DMS53 treated with DMSO at 0.1 percent for 48 hours (cell line): ENCODE measurements around the gene WIF1.

Experiments
- DNase-seq: peaks from one replicate; lab custom pipeline; 2025; ENCODE audit not compliant: unreplicated experiment; lab: John Stamatoyannopoulos, UW

Gene WIF1, protein sequence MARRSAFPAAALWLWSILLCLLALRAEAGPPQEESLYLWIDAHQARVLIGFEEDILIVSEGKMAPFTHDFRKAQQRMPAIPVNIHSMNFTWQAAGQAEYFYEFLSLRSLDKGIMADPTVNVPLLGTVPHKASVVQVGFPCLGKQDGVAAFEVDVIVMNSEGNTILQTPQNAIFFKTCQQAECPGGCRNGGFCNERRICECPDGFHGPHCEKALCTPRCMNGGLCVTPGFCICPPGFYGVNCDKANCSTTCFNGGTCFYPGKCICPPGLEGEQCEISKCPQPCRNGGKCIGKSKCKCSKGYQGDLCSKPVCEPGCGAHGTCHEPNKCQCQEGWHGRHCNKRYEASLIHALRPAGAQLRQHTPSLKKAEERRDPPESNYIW

DNA sequence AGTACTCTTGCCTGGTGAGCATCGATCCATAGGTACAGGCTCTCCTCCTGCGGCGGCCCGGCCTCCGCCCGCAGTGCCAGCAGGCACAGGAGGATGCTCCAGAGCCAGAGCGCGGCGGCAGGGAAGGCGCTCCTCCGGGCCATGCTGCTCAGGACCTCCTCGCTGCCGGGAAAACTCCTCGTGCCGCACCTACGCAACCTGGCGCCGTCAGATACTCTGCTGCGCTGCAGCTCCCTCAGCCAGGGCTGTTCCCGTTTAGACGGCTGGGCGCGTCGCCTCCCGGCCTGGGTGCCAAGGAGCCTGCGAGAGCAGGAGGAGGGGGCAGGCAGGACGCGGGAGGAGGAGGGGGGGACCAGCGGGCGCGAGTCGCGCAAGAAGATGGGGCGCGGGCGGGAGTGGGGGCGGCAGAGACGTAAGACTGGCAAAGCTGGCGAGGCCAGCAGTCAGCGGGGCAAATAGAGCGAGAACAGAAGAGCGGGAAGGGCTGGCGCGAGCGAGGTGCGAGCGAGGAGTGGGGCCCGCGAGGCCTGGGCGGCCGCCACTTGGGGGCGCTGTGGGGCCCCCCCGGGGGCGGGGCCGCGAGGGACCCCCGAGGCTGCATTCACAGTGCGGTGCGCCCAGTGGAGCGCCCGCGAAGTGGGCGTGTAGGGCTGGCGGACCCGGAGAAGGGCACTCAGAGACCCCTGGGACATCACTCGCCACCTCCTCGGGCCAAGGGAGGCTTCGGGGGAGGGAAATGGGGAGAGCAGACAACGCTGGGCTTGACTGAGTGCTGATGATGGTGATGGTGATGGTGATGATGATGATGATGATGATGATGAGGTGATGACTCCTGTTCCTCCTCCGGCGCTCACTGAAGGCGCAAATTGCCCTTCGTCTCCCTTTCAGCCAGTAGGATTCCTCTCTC lies at the start of gene WIF1:
Gene WIF1, minus strand, starts transcription at position 257 of the 907 bp plus-strand sequence. Its CDS starts 114 bp downstream, at position 143.
- DNase-seq = peak; percentile 49

DNA sequence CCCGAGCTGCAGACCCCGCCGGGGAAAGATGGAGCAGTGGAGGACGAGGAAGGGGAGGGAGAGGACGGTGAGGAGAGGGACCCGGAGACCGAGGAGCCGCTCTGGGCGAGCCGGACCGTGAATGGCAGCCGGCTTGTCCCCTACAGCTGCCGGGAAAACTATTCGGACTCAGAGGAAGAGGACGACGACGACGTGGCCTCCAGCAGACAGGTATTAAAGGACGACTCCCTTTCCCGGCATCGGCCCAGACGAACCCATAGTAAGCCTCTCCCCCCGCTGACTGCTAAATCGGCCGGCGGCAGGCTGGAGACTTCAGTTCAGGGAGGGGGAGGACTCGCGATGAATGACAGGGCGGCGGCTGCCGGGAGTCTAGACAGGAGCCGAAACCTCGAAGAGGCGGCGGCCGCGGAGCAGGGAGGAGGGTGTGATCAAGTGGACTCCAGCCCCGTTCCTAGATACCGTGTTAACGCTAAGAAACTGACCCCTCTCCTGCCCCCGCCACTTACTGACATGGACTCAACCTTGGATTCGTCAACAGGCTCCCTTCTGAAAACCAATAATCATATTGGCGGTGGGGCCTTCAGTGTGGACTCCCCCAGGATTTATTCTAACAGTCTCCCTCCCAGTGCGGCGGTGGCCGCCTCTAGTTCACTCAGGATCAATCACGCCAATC lies 49.2 kb upstream of the WIF1 start:
- DNase-seq = peak; percentile 20

DNA sequence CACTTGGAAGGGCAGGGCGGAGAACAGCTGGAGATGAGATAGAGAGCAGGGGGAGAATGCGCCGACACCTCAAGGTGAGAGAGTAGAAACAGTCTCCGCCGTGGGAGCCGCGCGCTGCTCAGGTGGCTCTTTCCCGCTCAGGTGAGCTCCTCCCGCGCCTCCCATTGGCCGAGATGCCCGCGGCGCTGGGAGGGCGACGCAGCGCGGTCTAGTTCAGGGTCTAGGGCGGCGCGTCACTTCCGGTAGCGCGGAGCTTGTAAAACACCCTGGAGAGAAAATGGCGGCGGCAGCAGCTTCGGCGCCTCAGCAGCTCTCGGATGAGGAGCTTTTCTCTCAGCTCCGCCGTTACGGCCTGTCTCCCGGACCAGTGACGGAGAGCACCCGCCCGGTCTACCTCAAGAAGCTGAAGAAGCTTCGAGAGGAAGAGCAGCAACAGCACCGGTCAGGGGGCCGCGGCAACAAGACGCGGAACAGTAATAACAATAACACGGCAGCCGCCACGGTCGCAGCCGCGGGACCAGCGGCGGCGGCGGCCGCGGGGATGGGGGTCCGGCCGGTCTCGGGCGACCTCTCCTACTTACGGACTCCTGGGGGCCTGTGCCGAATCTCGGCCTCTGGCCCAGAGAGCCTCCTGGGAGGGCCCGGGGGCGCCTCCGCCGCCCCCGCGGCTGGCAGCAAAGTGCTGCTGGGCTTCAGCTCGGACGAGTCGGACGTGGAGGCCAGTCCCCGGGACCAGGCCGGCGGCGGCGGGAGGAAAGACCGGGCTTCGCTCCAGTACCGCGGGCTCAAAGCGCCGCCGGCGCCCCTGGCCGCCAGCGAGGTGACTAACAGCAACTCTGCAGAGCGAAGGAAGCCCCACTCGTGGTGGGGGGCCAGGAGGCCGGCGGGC lies 48.5 kb upstream of the WIF1 start, which contains the start of gene LEMD3:
Gene LEMD3, plus strand, starts transcription at position 264 of the 889 bp plus-strand sequence. Its CDS starts 14 bp downstream, at position 278.
- DNase-seq = peak; percentile 97

DNA sequence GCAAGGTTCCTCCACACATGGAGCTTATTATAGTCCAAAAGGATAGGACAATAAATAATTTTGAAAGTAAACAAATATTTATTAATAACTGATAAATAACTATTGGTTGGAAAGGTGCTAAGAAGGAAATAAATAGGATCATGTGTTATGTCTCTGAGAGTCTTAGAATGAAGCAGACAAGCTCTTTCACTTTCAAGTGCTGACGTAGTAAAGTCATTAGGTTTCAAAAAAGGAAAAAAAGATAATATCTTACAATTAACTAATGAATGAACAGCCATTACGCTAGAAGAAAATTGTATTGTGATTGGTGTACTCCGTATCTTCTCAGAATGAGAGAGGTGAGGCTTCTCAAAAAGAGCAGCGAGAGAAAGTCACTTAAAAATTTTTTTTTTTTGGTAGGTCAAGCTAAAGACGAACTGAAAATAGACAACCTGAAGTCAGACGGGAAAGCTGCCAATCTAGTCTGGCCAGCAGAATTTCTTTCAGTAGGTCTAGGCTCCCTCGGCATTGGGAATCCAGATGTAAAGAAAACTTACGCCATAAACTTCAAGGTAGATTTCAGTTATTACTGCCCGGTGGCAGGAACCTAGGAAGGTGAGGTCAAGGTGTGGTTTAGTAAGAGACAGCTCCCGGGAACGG lies 47.7 kb upstream of the WIF1 start:
- peak; percentile 76 for DNase-seq

DNA sequence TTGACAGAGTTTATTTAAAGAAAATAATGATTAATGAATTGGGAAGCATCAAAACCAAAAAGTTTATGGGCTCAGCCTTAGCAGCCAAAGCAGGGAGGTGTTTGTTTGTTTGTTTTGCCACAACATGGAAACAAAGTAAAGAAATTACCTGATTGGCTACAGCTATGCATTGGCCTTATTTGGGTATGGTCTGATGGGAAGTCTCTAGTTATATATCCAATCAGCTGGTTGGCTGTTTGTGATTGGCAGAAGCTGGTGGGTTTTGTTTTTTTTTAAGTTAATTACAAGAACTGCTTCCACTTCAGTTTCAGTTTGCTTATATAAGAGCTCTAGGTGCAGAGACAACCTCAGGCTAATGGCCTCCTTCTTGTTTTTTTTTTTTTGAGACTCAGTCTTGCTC lies 43.7 kb upstream of the WIF1 start:
- DNase-seq = no peak

DNA sequence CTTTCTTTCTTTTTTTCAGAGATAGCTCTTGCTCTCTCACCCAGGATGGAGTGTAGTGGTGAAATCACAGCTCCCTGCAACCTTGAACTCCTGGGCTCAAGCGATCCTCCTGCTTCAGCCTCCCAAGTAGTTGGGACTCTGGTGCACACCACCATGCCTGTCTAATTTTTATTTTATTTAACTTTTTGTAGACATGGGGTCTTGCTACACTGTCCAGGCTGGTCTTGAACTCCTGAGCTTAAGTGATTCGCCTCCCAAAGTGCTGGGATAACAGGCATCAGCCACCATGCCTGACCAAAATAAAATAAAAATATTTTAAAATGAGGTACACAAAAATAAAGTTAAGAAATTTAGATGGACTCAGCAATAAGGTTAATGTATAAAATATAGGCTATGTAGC lies 43.1 kb upstream of the WIF1 start:
- no peak for DNase-seq

DNA sequence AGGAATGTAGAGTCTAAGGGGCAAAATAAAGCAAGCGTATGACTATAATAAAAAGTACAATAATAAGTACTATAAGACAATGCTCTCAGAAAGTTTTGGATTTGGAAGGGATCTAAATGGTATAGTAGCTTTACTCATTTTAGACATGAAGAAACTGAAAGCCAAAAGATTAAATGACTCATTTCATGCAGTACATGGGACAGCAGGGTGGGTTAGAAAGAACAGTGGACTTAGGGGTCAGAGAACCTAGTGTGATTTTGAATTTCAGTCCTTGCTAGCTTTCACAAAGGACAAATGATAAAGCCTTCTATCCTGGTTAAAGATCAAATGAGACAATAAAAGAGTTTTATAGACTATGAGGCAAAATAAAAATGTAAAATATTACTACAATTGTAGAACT lies 41.5 kb upstream of the WIF1 start:
- no peak for DNase-seq

DNA sequence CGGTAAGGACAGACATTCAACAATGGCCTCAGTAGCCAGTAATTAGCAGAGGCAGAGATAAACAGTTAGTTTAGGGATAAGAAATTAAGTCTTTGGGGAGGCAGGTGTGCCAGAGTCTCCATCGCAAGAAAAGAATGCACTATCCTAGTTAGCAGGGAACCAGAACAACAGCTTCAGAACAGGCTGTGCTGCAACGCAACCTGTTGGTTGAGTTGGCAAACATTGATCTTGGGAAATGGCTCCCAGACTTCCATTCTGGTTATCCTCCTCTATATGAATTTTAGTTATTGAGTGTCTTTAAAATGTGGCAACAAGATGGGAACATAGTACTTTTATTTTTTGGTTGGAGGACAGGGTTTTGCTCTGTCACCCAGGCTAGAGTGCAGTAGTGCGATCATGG lies 36.0 kb upstream of the WIF1 start:
- no peak for DNase-seq

DNA sequence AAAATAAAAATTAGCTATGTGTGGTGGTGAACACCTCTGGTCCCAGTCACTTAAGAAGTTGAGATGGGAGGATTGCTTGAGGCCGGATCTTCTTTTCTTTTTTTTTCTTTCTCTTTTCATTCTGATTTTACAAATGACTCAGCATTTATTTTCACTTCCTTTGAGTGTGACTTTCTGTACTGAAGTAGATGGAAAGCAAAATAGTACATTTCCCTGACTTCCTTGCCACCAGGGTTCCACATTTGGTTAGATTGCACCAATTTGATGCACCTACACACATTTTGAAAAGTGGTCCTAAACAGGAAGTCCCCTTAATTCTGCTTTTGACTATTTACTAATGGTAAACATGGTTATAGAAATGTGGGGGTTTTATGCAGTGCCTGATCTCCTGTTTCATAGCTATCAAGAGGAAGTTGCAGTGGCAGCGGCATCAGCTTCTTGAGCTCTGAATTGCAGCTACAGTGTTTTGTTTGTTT lies 35.3 kb upstream of the WIF1 start:
- peak; percentile 13 for DNase-seq

DNA sequence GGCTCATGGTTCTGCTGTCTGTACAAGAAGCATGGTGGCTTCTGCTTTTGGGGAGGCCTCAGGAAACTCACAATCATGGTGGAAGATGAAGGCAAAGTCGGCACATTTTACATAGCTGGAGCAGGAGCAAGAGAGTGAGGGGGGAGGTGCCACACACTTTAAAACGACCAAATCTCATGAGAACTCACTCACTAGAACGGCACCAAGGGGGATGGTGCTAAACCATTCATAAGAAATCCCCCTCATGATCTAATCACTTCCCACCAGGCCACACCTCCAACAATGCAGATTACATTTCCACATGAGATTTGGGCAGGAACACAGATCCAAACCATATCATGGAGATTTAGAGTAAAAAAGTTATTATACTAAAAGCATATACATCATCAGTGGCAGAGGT lies 34.7 kb upstream of the WIF1 start:
- DNase-seq = no peak

DNA sequence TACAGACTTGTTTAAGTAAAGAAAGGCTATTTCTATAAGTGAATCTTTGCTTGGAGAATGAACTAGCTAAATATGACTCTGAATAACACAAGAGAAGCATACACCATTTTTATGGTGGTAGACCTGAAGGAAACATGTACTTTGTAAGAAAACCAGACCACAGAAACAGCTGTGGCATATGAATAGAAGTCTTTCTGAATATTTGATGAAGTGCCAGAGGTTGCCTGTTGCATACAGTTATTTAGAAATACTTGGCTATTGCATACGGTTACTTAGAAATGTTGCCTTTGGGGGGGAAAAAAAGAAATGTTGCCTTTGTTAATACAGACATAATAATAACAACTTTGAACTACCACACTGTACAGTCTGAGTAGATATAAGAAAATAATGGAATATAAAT lies 31.5 kb upstream of the WIF1 start:
- no peak for DNase-seq

DNA sequence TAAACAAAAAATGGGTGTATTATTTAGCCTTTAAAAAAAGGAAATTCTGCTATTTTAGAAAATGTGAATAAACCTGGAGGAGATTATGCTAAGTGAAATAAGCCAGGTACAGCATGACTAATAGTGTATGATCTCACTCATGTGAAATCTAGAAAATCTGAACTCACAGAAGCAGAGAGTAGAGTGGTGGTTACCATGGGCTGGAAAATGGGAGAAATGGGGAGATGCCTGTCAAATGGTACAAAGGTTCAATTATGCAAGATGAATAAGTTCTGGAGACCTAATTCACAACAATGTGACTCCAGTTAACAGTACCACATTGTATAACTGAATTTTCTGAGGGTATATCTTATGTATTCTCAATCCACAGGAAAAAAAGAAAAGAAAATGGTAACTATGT lies 30.9 kb upstream of the WIF1 start:
- DNase-seq = no peak

DNA sequence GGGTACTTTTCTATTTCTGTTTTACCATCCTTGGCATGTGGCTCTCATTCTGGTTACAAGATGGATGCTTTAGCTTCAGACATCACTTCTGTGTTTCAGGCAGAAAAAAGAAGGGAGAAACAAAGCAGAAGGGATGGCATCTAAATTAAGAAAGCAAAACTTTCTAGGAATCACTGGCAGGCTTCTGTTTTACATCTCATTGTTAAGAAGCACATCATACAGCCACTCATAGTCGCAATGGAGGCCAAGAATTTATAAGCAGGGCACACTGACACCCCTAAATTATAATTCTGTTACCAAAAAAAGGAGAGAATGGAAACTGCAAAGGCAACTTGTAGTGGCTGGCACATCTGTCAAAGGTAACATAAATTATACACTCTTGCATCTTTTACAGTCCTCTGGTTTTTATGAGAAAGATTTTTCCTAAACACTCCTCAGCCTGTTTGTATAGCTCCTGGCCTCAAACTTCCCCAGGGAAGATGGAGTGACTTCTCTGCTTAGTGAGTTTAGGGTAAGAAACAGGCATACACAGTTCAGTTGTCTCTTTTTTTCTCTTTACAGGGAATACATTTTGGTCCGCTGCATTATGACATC lies 26.3 kb upstream of the WIF1 start:
- no peak for DNase-seq

DNA sequence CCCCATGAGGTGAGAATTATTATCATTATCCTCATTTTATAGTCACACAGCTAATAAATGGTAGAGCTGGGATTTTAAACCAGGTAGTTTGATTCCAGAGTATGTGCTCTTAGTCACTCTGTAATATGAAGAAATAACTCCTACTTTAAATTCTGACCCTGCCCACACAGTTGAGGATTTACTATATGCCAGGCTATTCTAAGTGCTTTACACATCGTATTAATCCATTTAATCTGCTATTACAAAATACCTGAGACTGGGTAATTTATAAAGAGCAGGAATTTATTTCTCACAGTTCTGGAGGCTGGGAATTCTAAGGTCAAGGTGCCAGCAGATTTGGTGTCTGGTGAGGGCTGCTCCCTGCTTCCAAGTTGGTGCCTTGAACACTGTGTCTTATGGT lies 19.6 kb upstream of the WIF1 start:
- no peak for DNase-seq

DNA sequence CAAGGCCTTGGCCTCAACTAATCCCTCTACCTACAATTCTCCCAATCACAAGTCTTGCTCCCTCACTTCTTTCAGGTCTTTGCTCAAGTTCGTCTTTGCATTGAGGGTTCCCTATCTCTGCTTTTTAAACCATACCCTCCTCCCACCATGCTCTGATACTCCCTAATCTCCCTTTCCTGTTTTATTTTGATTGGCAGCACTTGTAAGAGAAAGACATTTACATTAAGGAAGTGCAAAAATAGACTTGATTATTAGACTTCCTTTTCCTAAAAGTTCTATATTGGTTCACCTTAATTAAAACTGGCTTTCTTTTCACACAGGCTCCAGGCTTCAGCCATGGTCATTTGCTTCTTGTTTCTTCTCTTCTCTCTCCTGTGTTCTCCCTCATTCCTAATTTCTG lies 18.3 kb upstream of the WIF1 start:
- DNase-seq = no peak

DNA sequence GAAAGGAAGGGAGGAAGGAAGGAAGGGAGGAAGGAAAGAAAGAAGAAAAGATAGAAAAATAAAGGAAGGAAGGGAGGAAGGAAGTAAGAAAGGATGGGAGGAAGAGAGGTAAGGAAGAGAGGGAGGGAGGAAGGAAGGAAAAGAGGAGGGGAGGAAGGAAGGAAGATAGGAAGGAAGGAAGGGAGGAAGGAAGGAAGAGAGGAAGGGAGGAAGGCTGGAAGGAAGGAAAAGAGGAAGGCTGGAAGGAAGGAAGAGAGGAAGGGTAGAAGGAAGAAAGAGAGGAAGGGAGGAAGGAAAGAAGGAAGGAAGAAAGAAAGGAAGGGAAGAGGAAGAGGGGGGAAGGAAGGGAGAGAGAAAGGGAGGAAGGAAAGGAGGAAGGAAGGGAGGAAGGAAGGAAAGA lies 12.8 kb upstream of the WIF1 start:
- DNase-seq = no peak

DNA sequence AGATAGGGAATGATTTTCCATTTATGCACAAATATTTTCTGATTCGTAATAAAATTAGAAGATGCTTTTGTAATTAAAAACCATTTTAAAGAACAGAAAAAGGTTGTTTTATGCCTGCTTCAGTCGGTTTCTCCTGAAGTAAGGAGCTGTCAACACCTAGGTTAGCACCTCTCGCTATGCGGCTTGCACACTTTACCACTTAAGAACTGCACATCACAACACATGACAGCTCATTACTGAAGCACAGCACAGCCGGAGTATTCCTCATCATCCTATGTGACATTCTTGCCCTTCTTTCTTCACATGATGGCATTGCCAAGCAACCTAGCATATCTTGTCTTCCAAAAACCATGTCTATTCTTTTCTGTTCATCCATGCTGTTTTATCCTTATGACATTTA lies 5.4 kb upstream of the WIF1 start:
- DNase-seq = no peak

DNA sequence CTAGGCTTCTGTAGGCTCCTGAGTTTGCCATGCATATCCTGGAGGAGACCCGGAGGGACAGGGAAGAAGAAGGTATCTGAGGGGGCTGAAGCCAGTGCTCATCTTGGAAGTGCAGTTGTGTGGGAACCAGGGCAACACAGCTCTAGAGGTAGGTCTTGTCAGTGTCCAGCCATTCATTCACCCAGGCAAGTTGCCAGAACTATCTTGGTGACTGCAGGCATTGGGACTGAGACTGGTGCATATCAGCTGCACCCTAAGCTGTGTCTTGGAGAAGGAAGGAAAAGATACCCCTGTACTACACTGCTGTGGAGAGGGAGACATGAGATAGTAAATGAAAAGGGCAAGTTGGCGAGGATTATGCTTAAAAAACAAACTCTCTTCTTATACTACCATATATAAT lies 4.9 kb upstream of the WIF1 start:
- DNase-seq = no peak

DNA sequence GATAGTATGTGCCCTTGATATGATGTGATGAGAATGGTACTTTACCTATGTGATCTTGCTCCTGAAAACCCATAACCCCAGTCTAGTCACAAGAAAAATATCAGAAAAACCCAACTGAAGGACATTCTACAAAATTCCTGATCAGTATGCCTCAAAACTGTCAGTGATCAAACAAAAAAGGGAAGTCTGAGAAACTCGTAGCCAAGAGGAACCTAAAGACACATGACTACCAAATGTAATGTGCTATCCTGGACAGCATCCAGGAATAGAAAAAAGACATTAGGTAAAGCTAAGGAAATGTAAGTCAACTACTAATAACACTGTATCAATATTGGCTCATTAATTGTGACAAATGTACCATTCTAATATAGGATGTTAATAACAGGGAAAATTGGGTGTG lies 4.1 kb upstream of the WIF1 start:
- DNase-seq = no peak
